MM.1S (cell line): ENCODE measurements around the gene MET.

Experiments
- DNase-seq: peaks from one replicate; pipeline ENCODE4 v3.0.0-alpha.2; 2015
- H2AFZ ChIP-seq: fragments of 300-600 bp; sonication (generic); 2 replicates; pipeline ENCODE4 v1.6.0; 2016; ENCODE audit warnings: antibody characterized with exemption, low read length
- H3F3A ChIP-seq: fragments of 300-600 bp; sonication (generic); 2 replicates; pipeline ENCODE4 v1.6.1; 2016; ENCODE audit warnings: mild to moderate bottlenecking, antibody characterized with exemption, low read length, moderate library complexity, mixed read lengths; ENCODE audit not compliant: insufficient read depth
- H3K27ac ChIP-seq: fragments of 300-600 bp; sonication (generic); 2 replicates; pipeline ENCODE4 v1.5.1; 2016; ENCODE audit warnings: mild to moderate bottlenecking, low read length
- H3K27me3 ChIP-seq: fragments of 300-600 bp; sonication (generic); replicated peaks from 2 replicates; pipeline ENCODE4 v1.6.0; 2016; ENCODE audit warnings: low read length; ENCODE audit not compliant: insufficient read depth
- H3K36me3 ChIP-seq: fragments of 300-600 bp; sonication (generic); replicated peaks from 2 replicates; pipeline ENCODE4 v1.6.1; 2016; ENCODE audit warnings: mild to moderate bottlenecking, low read length, mixed read lengths; ENCODE audit not compliant: insufficient read depth
- H3K4me1 ChIP-seq: fragments of 300-600 bp; sonication (generic); 2 replicates; pipeline ENCODE4 v1.6.1; 2016; ENCODE audit warnings: low read length, mixed read lengths
- H3K4me2 ChIP-seq: fragments of 300-600 bp; sonication (generic); 2 replicates; pipeline ENCODE4 v1.6.0; 2016; ENCODE audit warnings: low read depth, low read length
- H3K4me3 ChIP-seq: fragments of 300-600 bp; sonication (generic); 2 replicates; pipeline ENCODE4 v1.5.1; 2016; ENCODE audit warnings: low read length, mixed read lengths
- H3K79me2 ChIP-seq: fragments of 300-600 bp; sonication (generic); 2 replicates; pipeline ENCODE4 v1.6.1; 2016; ENCODE audit warnings: mixed run types, low read length, mixed read lengths
- H3K9ac ChIP-seq: fragments of 300-600 bp; sonication (generic); 2 replicates; pipeline ENCODE4 v1.6.1; 2016; ENCODE audit warnings: low read length, mixed read lengths
- H3K9me2 ChIP-seq: fragments of 300-600 bp; sonication (generic); replicated peaks from 2 replicates; pipeline ENCODE4 v1.6.1; 2016; ENCODE audit warnings: mild to moderate bottlenecking, low read length, mixed read lengths; ENCODE audit not compliant: insufficient read depth
- H3K9me3 ChIP-seq: fragments of 300-600 bp; sonication (generic); replicated peaks from 2 replicates; pipeline ENCODE4 v1.6.1; 2016; ENCODE audit warnings: mild to moderate bottlenecking, low read length, mixed read lengths; ENCODE audit not compliant: insufficient read depth
- H4K20me1 ChIP-seq: fragments of 300-600 bp; sonication (generic); 2 replicates; pipeline ENCODE4 v1.6.1; 2016; ENCODE audit warnings: mild to moderate bottlenecking, low read length, moderate library complexity, mixed read lengths; ENCODE audit not compliant: insufficient read depth
- CTCF ChIP-seq: fragments of 300-600 bp; sonication (generic); IDR thresholded peaks from 2 replicates; pipeline ENCODE4 v1.5.1; 2016; ENCODE audit warnings: antibody characterized with exemption, low read length, mixed read lengths
- EZH2 ChIP-seq: fragments of 300-600 bp; sonication (generic); optimal IDR thresholded peaks from 2 replicates; pipeline ENCODE3; 2017; ENCODE audit warnings: low read depth, mild to moderate bottlenecking, antibody characterized with exemption, low read length, mixed read lengths
- EZH2phosphoT487 ChIP-seq: fragments of 300-600 bp; sonication (generic); IDR thresholded peaks from 2 replicates; pipeline ENCODE4 v1.6.1; 2018; ENCODE audit warnings: antibody characterized with exemption, low read length

The MET gene

GRCh38 chr7:116709336-116709735 lies 37.3 kb downstream of the MET start:
- H3K79me2 ChIP-seq = no peaks in the 10 kb centered on the region
- H3F3A ChIP-seq = no peaks in the 10 kb centered on the region

GRCh38 chr7:116710764-116711452 lies 38.9 kb downstream of the MET start:
- Histone ChIP-seq H3K79me2 (no peaks in the 10 kb centered on the region), H3K27me3 (no peaks in the 10 kb centered on the region), H3K4me3 (no peak overlapping the region), H3K27ac (no peak overlapping the region), H3K4me1 (no peaks in the 10 kb centered on the region), H3F3A (no peaks in the 10 kb centered on the region), H2AFZ (no peak overlapping the region), H3K9me2 (no peaks in the 10 kb centered on the region), H3K4me2 (no peak overlapping the region), H3K9ac (no peak overlapping the region), H4K20me1 (no peaks in the 10 kb centered on the region), H3K36me3 (no peaks in the 10 kb centered on the region), H3K9me3 (no peaks in the 10 kb centered on the region)
- DNase-seq = no peak
- no peak for TF ChIP-seq CTCF
- TF ChIP-seq EZH2phosphoT487 = no peak
- no peak for TF ChIP-seq EZH2

More at GRCh38 chr7:116709336-116709735, 37.3 kb downstream of the MET start:
- Histone ChIP-seq H3K27me3 (no peaks in the 10 kb centered on the region), H3K4me1 (no peaks in the 10 kb centered on the region), H3K9me3 (no peaks in the 10 kb centered on the region), H3K36me3 (no peaks in the 10 kb centered on the region), H3K9me2 (no peaks in the 10 kb centered on the region), H4K20me1 (no peaks in the 10 kb centered on the region), H3K4me3 (no peak overlapping the region), H2AFZ (no peak overlapping the region), H3K27ac (no peak overlapping the region), H3K9ac (no peak overlapping the region), H3K4me2 (no peak overlapping the region)
- DNase-seq = no peak
- no peak for TF ChIP-seq EZH2
- TF ChIP-seq CTCF = no peak
- TF ChIP-seq EZH2phosphoT487 = no peak

- no peak overlapping the region for H3K4me3 ChIP-seq
- no peaks in the 10 kb centered on the region for H4K20me1 ChIP-seq
- H3K4me2 ChIP-seq = no peak overlapping the region
- DNase-seq = no peak
- H3K9ac ChIP-seq = no peak overlapping the region
- H3K9me2 ChIP-seq = no peaks in the 10 kb centered on the region
- H3K27me3 ChIP-seq = no peaks in the 10 kb centered on the region
- no peaks in the 10 kb centered on the region for H3K79me2 ChIP-seq
- no peak overlapping the region for H2AFZ ChIP-seq
- no peaks in the 10 kb centered on the region for H3F3A ChIP-seq
- H3K27ac ChIP-seq = no peak overlapping the region
- TF ChIP-seq CTCF (no peak), EZH2 (no peak), EZH2phosphoT487 (no peak)
- H3K4me1 ChIP-seq = no peaks in the 10 kb centered on the region
- no peaks in the 10 kb centered on the region for H3K9me3 ChIP-seq
- no peaks in the 10 kb centered on the region for H3K36me3 ChIP-seq
Measured at GRCh38 chr7:116711790-116712189, 39.8 kb downstream of the MET start.
